ENCODE data around the gene CHRNB2. TPM values are rescaled to one million over a fixed set of nuclear protein-coding genes. Genes with fewer than 3 reads are reported as not detected.

The CHRNB2 gene
- polyA plus RNA-seq, 1 donor from 2014 or later: 15.5 TPM

DNA sequence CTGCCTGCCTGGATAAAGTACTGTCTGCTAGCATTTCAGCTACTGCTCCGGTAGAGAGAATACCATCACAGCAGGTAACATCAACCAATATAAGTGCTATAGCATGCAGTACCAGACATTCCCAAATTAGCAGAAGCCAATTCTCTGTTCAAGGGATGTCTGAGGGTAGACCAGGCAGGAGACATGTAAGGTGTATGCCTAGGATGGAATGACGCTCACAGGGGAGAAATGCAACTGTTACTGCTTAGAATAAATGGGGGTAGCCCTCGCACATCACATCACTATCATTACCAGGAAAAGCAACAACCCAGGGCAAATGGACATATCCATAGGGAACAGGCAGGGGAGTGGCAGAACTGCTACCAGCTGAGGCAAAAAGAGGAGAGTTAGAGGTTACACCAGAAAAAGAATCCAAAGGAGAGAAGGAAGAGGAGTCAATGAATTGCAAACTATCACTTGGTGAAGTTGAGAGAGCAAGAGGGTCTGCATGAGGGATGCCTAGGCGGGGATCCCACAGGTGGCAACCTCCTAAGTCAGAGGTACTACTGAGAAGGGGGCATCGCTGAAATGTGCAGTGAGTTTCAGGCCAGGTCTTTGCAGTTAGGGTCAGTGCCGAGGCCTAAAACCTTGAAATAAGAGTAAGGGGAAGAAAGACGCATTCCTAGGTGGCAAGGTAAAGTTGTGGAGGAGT, 10.2 kb upstream of the CHRNB2 start:
- peak overlapping the region; percentile 65 for H3K27ac ChIP-seq (ENCODE audit: low read length)
- peak overlapping the region; percentile 33 for H2AFZ ChIP-seq (ENCODE audit: low read depth, low read length)
- H3K36me3 ChIP-seq (ENCODE audit: insufficient read depth, low read length): peaks cover 5% of the 10 kb centered on the region

DNA sequence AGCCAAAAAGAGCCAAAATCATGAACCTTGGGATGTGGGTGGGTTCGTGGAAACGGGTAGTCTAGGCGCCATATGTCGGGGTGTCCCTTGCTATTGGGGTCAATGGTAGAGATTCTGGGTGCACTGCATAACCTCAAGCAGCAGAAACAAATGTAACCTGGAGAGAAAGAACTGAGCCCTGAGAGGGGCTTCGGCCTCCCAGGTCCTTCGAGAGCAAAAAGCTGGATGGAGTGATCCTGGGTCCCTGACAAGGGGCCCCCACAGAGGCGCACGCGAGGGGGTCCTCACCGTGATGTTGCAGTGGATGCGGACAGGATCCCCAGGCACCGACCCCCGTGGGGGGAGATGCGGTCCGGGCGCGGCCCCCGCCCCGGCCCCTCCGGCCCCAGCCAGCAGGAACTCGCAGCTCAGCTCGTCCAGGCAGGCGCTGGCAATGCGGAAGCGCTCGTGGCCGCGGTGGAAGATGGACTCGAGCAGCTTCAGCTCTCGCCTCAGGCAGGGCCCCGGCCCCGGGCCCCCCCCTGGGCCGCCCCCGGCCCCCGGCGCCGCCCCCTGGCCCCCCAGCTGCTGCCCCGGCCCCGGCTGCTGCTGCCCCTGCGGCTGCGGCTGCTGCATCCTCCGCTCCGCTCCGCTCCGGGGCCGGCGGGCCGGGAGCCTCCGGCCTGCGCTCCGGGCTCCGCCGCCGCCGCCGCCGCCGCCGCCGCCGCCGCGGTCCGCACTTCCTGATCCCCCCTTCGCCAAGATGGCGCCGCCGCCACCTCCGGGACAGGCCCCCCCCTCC, 9.4 kb upstream of the CHRNB2 start, which contains the start of gene UBE2Q1:
Gene UBE2Q1, minus strand, starts transcription at position 724 of the 781 bp plus-strand sequence. Its CDS starts 109 bp downstream, at position 615.
- H3K27me3 ChIP-seq (ENCODE audit: insufficient read depth, low read depth, low read length): no peaks in the 10 kb centered on the region
- H3F3A ChIP-seq (ENCODE audit: insufficient read depth, low read length, poor library complexity, severe bottlenecking): no peaks in the 10 kb centered on the region
- H3K27ac ChIP-seq (ENCODE audit: low read length): peak within 1 kb of the TSS; percentile 96
- H3K4me2 ChIP-seq (ENCODE audit: low read length): peak within 1 kb of the TSS; percentile 99
- H3K9ac ChIP-seq (ENCODE audit: low read length): peak within 1 kb of the TSS; percentile 86
- peaks cover 27% of the 10 kb centered on the region for H3K79me2 ChIP-seq (replicated peaks; ENCODE audit: insufficient read depth, low read length)
- peak within 1 kb of the TSS; percentile 95 for H2AFZ ChIP-seq (ENCODE audit: low read depth, low read length)
- no peaks in the 10 kb centered on the region for H3K9me2 ChIP-seq (ENCODE audit: insufficient read depth, low read length)
- no peaks in the 10 kb centered on the region for H4K20me1 ChIP-seq (ENCODE audit: insufficient read depth)
- no peaks in the 10 kb centered on the region for H3K9me3 ChIP-seq (ENCODE audit: low read length)
- peaks cover 5% of the 10 kb centered on the region for H3K36me3 ChIP-seq (ENCODE audit: insufficient read depth, low read length)
- peak within 1 kb of the TSS; percentile 97 for H3K4me3 ChIP-seq (ENCODE audit: low read length)
- TF ChIP-seq EZH2 (IDR thresholded peaks at IDR 0.05; ENCODE audit: borderline replicate concordance, insufficient read depth, low read length, poor library complexity, severe bottlenecking) (no peak), RAD21 (conservative IDR thresholded peaks at IDR 0.05) (no peak), MXI1 (conservative IDR thresholded peaks at IDR 0.05; ENCODE audit: poor library complexity, severe bottlenecking) (no peak), POLR2AphosphoS5 (IDR thresholded peaks at IDR 0.05) (no peak), SMC3 (conservative IDR thresholded peaks at IDR 0.05; ENCODE audit: poor library complexity) (no peak), TAF1 (IDR thresholded peaks at IDR 0.05; ENCODE audit: low read depth) (no peak)
- TF ChIP-seq, protein P1, sequence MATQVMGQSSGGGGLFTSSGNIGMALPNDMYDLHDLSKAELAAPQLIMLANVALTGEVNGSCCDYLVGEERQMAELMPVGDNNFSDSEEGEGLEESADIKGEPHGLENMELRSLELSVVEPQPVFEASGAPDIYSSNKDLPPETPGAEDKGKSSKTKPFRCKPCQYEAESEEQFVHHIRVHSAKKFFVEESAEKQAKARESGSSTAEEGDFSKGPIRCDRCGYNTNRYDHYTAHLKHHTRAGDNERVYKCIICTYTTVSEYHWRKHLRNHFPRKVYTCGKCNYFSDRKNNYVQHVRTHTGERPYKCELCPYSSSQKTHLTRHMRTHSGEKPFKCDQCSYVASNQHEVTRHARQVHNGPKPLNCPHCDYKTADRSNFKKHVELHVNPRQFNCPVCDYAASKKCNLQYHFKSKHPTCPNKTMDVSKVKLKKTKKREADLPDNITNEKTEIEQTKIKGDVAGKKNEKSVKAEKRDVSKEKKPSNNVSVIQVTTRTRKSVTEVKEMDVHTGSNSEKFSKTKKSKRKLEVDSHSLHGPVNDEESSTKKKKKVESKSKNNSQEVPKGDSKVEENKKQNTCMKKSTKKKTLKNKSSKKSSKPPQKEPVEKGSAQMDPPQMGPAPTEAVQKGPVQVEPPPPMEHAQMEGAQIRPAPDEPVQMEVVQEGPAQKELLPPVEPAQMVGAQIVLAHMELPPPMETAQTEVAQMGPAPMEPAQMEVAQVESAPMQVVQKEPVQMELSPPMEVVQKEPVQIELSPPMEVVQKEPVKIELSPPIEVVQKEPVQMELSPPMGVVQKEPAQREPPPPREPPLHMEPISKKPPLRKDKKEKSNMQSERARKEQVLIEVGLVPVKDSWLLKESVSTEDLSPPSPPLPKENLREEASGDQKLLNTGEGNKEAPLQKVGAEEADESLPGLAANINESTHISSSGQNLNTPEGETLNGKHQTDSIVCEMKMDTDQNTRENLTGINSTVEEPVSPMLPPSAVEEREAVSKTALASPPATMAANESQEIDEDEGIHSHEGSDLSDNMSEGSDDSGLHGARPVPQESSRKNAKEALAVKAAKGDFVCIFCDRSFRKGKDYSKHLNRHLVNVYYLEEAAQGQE (IDR thresholded peaks at IDR 0.05; ENCODE audit: borderline replicate concordance): no peak
- TF ChIP-seq, protein P2, sequence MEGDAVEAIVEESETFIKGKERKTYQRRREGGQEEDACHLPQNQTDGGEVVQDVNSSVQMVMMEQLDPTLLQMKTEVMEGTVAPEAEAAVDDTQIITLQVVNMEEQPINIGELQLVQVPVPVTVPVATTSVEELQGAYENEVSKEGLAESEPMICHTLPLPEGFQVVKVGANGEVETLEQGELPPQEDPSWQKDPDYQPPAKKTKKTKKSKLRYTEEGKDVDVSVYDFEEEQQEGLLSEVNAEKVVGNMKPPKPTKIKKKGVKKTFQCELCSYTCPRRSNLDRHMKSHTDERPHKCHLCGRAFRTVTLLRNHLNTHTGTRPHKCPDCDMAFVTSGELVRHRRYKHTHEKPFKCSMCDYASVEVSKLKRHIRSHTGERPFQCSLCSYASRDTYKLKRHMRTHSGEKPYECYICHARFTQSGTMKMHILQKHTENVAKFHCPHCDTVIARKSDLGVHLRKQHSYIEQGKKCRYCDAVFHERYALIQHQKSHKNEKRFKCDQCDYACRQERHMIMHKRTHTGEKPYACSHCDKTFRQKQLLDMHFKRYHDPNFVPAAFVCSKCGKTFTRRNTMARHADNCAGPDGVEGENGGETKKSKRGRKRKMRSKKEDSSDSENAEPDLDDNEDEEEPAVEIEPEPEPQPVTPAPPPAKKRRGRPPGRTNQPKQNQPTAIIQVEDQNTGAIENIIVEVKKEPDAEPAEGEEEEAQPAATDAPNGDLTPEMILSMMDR (IDR thresholded peaks at IDR 0.05; ENCODE audit: poor library complexity, severe bottlenecking): no peak

More for the DNA sequence above, 10.2 kb upstream of the CHRNB2 start:
- H3F3A ChIP-seq (ENCODE audit: insufficient read depth, low read length, poor library complexity, severe bottlenecking): no peaks in the 10 kb centered on the region
- H3K79me2 ChIP-seq (replicated peaks; ENCODE audit: insufficient read depth, low read length): peaks cover 27% of the 10 kb centered on the region
- H3K9me2 ChIP-seq (ENCODE audit: insufficient read depth, low read length): no peaks in the 10 kb centered on the region
- H3K4me2 ChIP-seq (ENCODE audit: low read length): peak overlapping the region; percentile 99
- peak overlapping the region; percentile 86 for H3K9ac ChIP-seq (ENCODE audit: low read length)
- TF ChIP-seq EP300 (conservative IDR thresholded peaks at IDR 0.05; ENCODE audit: poor library complexity, severe bottlenecking) (no peak), RAD21 (conservative IDR thresholded peaks at IDR 0.05) (no peak), EZH2 (IDR thresholded peaks at IDR 0.05; ENCODE audit: borderline replicate concordance, insufficient read depth, low read length, poor library complexity, severe bottlenecking) (no peak), TAF1 (IDR thresholded peaks at IDR 0.05; ENCODE audit: low read depth) (no peak), SMC3 (conservative IDR thresholded peaks at IDR 0.05; ENCODE audit: poor library complexity) (peak; percentile 10), POLR2AphosphoS5 (IDR thresholded peaks at IDR 0.05) (no peak)
- TF ChIP-seq, protein P1 (IDR thresholded peaks at IDR 0.05; ENCODE audit: borderline replicate concordance): no peak
- TF ChIP-seq, protein P2 (IDR thresholded peaks at IDR 0.05; ENCODE audit: poor library complexity, severe bottlenecking): no peak
- H3K9me3 ChIP-seq (ENCODE audit: low read length): no peaks in the 10 kb centered on the region
- no peaks in the 10 kb centered on the region for H3K27me3 ChIP-seq (ENCODE audit: insufficient read depth, low read depth, low read length)
- peak overlapping the region; percentile 97 for H3K4me3 ChIP-seq (ENCODE audit: low read length)
- H4K20me1 ChIP-seq (ENCODE audit: insufficient read depth): no peaks in the 10 kb centered on the region

Data from neural cell (in vitro differentiated cells).